GM19099 (cell line): ENCODE measurements around the gene NEURL3.

Source experiments
- POLR2A ChIP-seq: IDR thresholded peaks from 3 replicates; pipeline ENCODE4 v1.6.1; 2011; ENCODE audit warnings: low read depth; ENCODE audit not compliant: insufficient read length; ENCODE audit errors: extremely low read depth

NEURL3 gene

DNA sequence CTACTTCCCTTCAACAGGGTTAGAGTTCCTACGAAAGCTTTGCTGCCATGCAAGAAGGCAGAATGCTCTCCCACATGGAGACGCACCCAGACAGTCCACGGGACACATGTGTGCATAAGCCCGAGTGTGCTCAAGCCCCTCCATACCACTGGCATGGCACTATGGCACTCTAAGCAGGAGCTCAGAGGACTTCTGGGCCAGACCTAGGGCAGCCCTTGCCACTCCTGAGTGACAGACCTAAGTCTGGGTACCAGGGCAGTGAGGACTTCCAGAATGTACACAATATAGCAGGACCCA is 20.0 kb upstream of the NEURL3 start:
- TF ChIP-seq POLR2A, result no peak

DNA sequence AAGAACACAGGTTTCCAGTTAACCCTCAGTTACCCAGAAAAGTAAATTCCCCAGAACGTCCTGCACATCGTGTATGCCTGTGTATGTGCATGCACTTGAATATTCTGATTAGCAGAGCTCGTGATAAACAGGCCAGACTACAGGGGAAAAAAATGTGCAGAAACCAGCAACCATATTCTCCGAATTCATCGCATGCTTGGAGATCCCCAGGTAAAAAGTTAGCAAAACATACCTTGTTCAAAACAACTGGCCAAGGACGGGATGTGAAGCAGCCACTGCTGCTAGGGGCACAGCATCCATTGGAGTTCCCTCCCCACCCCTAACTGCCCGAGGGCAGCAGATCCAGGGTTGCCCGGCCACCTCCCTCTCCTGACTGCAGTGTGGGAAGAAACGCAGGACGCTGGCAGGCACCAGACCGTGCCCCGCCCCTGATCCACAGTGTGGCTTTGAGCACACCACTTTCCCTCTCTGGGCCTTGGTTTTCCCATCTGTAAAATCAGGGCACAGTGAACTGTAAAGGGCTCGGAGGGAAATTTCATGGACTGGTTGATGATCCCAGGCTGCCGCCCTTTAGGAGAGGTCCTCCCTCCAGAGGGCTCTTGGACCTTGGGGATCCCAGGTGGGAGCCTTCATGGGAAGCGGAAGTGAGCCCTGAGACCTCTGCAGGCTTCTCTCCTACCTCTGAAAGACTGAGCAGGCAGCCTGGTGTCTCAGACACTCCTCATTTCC is 19.5 kb upstream of the NEURL3 start:
- no peak for TF ChIP-seq POLR2A

DNA sequence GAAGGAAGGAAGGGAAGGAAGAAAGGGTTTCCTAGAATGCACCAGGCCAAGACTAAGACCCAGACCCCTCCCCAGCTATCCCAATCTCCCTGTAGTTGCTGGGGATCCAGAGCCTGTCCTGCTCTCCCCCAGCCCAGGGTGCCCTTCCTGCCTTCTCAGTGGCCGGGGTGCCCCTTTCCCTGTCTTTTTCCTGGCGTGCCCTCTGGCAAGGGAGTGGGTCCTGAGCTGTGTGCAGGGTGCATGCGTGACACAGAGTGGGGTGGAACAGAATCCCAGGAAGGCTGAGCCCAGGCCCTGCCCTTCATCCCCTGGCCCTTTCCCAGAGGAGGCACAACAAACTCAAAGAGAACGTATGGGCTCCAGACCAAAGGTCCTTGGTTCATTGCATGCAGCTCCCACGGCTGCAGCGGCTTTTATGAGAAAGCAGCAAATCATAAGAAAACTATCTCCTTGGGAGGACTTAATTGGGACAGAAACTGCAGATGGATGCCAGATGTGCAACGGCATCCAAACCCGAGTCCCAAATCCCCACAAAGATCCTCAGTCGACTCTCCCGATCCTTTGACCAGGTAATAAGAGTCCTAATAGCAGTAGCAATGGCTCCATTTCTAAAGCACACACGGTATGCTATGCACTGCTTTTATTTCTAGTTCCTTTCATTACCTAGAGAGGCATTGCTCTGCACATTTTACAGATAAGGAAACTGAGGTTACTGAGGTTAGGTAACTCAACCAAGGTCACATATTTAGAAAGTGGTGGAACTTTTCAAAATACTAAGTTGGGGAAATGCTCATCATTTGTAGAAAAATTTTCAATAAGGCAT is 18.7 kb upstream of the NEURL3 start:
- no peak for TF ChIP-seq POLR2A

DNA sequence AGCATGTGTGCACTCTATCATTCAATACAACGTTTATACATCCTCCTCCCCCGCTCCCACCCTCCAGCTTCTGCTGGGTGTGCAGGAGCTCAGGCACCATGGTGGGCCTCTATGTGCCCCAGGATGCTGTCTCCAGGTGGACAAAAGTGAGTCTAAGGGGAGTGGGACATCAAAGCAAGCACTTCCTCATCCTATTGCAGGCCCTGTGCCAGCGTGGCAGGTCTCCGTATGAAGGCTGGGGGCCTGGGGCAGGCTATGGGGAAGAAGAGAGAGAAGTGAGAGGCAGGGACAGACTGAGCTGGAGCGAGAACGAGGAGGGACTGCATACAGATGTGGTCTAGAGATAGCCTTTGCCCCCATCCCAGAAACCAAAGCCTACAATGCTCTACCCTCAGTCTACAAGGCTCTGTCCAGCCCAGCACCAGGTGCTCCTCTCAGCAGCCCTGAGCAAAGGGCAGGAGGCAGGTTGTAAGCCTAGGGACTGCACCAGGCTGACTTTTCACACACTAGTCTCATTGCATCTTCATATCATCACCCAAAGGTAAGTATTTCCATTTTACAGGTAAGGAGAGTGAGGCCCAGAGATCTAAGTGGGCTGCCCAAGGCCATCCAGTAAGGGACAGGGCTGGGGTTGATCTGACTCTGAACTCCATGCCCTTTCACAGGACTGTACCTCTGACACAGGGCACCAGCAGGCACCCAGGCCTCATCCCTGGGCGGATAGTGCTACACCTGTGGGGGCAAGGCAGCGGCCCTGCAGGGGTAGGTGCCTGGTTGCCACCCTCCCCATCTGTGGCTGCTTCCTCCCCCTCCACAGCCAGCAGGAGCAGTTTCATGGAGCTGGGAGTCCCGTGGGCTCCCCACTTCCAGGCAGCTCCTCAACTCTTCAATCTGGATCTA is 17.4 kb upstream of the NEURL3 start:
- TF ChIP-seq POLR2A, result no peak

DNA sequence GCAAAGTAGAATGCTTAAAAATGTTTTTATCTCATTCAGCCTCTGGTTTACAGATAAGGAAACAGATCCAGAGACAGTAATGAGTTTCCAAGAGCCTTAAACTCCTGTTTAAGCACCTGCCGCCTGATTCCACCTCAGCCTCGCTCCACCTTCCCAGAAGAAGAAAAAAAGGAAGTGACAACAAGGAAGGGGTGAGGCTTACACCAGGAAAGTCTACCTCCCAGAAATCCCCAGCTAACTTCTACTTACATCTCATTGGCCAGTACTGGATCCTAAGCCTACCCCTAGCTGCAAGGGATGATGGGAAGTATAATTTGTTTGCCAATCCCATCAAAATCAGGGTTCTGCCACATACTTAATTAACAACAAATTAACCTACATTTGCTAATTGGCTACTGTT is 16.1 kb upstream of the NEURL3 start:
- no peak for TF ChIP-seq POLR2A

DNA sequence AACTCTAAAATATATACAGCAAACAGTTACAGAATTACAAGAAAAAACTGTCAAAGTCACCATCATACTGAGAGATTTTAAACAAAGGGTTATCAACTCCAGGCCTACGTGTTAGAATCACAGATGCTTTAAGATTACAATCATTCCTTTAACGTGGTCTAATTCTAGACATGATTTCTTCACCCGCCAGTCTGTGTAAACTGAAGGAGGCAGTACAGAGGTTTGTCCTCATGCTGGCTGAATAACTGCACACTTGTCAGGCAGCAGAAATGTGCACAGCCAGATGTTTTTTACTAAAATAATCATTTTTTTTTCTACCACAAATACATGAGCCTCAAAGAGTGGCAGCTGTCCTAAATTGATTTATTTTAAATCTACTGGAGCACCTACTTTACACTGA is 15.5 kb upstream of the NEURL3 start:
- TF ChIP-seq POLR2A, result no peak

DNA sequence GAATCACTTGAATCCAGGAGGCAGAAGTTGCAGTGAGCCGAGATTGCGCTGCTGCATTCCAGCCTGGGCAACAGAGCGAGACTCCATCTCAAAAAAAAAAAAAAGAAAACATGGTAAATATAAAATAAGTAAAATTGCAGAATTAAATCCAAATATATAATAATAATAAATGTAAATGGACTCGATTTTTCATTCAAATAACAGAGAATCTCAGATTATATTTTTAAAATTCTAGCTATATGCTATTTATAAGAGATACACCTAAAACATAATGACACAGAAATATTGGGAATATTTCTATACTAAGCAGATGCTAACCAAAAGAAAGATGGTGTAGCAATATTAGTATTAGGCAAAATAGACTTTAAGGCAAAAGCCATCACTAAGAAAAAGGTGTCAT is 15.1 kb upstream of the NEURL3 start:
- no peak for TF ChIP-seq POLR2A

DNA sequence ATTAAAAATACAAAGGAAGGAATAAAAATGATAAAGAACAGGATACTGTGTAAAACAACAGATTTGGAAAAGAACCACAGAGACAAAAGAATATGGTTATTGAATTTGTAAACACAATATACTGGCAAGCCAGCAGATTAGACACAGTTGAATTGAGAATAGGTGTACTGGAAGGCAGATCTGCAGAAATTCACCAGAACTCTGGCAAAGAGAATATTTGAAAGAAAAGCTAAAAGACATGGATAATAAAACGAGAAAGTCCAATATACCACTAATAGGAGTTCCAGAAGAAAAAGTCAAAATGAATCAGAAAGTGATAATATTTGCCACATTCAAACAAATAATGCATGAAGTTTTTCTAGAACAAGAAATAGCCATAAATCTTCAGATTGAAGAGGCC is 11.9 kb upstream of the NEURL3 start:
- TF ChIP-seq POLR2A, result no peak

DNA sequence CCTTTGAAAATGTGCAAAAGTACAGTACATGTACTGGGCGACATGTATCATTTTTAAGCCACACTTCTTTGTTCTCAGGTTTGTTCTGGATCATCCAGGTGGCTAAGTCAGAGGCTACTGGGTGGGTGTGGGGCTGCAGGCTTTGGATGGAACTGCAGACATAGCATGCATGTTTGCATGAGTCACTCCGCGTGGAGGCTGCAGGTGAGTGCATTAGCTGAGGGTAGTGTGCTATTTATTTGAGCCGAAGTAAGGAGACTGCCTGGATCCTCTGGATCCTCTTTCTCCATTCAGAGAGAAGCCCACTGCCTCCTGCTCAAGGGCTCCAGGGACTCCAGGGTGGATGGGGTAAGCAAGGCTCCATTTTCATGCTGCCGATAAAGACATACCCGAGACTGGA is 9.4 kb upstream of the NEURL3 start:
- TF ChIP-seq POLR2A, result no peak

DNA sequence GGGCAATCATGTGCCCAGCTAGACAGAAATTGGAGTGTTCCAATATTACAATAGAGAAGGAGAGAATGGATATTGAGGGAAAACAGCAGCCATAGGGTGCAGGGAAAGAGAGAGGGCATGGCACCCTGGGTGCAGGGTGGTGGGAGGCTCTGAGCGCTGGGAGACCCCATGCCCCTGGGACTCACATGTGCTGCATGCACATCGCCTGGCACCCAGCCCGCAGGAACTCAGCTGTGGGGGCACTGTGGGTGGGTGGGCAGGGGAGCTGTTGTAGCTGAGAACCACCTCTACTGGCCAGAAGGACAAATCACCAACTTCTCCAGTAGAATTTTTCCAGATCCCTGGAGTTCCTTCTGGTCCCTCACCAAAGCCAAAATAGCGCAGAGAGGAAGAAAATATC is 7.2 kb upstream of the NEURL3 start:
- no peak for TF ChIP-seq POLR2A

DNA sequence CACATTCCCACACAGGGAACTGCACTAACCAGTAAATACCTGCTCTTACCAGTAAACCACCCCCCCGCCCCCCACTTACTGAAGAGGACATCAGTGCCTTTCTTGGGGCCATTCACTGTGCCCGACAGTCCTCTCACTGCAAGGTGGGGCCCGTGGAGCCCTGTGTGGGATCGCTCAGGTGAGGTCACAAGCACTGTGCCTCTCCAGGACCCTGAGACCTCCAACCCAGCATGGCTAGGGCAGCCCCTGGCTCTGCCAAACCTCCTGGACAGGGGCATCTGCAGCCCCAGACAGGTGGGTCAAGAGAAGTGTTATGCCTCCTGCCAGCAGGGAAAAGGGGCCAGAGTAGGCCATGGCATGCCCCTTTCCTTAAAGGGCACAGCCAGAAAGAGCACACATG is 6.7 kb upstream of the NEURL3 start:
- no peak for TF ChIP-seq POLR2A

DNA sequence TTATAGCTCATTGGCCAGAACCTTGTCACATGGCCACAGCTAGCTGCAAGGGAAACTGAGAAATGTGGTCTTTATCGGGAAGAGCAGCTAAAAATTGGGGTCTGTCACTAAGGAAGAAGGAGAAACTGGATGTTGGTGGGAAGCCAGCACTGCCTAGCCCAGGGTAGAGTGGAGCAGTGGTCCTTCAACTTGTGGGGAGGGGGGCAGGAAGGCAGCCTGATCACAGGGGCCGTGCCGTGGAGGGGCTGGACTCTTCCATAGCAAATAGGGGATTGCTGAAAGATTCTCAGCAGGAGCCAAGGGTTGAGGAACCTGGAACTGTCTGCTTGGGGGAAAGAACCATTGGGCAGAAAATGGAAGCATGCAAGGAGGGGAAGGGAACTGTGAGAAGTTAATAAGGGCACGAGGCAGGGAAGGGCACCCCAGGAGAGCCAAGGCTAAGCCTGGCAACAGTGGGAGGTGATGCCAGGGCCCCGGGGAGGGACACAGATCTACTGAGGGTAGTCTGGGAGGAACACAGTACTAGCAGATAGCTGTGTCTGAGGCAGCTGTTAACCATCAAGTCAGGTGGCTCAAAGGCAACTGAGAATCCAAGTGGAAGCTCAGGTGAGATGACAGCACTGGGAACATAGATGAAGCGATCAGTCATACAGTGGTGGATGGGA is 5.9 kb upstream of the NEURL3 start:
- no peak for TF ChIP-seq POLR2A

DNA sequence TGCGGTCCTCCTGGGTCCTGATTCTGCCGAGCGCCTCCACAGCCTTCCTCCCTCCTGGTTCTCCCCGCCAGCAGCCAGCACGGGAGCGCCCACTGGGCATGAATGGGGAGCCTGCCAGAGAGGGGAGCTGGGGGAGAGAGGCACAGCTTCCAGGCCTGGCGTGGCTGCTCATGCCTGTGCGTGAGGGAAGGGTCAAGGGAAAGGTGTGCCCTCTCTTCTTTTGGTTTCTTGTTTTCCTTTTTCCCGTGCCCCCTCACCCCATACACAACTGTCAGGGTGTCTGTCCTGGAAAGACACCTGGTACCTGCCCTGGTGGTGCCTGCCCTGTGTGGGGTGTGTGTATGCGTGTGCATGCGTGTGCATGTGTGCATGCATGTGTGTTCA is 4.7 kb upstream of the NEURL3 start:
- no peak for TF ChIP-seq POLR2A

DNA sequence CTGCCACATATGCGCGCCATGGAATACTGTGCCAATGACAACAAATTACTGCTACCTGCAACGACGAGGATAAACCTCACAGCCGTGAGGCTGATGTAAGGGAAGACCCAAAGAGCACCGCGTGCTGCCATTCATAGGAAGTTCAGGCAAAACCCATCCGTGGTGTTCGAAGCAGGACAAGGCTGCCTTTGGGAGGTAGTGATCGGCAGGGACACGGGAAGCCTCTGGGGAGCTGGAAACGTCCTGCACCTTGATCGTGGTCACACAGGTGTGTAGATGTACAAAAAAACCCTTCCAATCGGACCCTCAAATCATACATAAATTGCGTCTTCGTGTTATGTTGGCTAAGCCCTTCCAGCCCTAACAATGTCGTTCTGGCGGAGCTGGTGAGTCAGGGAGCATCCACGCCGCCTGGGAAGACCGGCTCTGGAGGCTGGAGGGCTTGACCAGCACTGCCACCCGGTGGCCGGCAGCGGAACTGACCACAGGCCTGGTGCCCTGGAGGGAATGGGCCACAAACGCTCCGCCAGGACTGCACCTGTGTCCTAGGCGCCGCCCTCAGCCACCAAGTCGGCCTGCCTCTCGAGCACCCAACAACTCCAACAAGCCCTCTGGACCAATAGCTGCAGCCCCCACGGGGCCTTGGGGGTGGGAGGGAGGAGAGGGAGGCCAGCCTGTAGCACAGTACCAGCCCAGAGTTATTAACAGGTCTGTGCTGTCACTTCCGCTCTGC is 4.1 kb upstream of the NEURL3 start:
- no peak for TF ChIP-seq POLR2A

DNA sequence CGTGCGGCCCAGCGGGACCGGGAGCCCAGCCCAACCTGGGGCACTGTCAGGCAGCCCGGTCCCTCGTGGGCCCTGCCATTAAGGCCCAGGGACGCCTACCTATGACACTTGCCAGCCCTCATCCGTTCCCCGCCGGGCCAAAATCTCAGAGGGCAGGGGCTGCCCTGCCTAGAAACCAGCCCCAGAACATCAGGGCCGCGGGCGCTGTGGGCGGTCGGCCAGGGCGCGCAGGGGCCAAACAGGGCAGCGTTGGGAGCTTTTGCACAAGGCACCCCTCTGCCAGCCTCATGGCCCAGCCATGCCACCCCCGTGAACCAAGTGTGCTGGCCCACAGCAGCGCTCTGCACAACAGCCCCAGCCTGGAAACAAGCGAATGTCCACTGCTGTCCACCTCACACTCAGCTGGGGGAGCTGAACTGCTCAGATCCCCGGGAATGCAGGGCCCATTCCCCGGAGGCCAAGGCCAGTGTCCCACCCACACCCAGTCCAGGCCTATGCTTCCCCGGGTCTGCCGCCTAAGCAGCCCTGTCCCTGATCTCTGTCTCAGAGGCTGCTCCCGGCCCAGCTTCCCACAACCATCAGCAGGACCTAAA is 3.5 kb upstream of the NEURL3 start:
- no peak for TF ChIP-seq POLR2A
